Subcutaneous adipose tissue (tissue), 4 donors: ENCODE results near the gene ADCY7. TPM values are rescaled to one million over a fixed set of nuclear protein-coding genes. Genes with fewer than 3 reads are reported as not detected.

Source experiments
- CTCF ChIP-seq: fragments of 450-650 bp; IDR thresholded peaks from one replicate; pipeline ENCODE4 v1.5.1; 2016; ENCODE audit warnings: low read depth, mild to moderate bottlenecking, control low read depth, antibody characterized with exemption, moderate library complexity
- total RNA-seq, 4 donors: library from RNA; depleted of rRNA; stranded (reverse); fragments of >200 nt; gene quantifications; one replicate each; pipeline ENCODE4 v1.1.0, GENCODE V29; 2016

ADCY7 gene
- total RNA-seq, 4 donors from 2014 or later: 16.6 to 42.3 (median 29.1) TPM

- no peak for TF ChIP-seq CTCF
These were observed 1.1 kb upstream of the ADCY7 start for GRCh38 chr16:50265260-50265659.

GRCh38 chr16:50265716-50266336 is 525 bp upstream of the ADCY7 start:
- TF ChIP-seq CTCF: no peak

GRCh38 chr16:50267151-50267631 is 840 bp downstream of the ADCY7 start:
- no peak for TF ChIP-seq CTCF

- TF ChIP-seq CTCF: no peak
These were observed 1.3 kb downstream of the ADCY7 start for GRCh38 chr16:50267651-50268050.

GRCh38 chr16:50268352-50268751 is 2.0 kb downstream of the ADCY7 start:
- TF ChIP-seq CTCF: no peak

GRCh38 chr16:50269061-50269705 is 2.8 kb downstream of the ADCY7 start:
- TF ChIP-seq CTCF: no peak

- no peak for TF ChIP-seq CTCF
These were observed 3.6 kb downstream of the ADCY7 start for GRCh38 chr16:50269769-50270509.
